HG03103 (cell line): ENCODE results near the gene RASL10B.

Experiments used
- ATAC-seq: cut with Tn5 transposase; IDR thresholded peaks from one replicate; pipeline ENCODE4 v1.9.1; 2021; ENCODE audit warnings: low read depth; ENCODE audit not compliant: unreplicated experiment

RASL10B gene

DNA sequence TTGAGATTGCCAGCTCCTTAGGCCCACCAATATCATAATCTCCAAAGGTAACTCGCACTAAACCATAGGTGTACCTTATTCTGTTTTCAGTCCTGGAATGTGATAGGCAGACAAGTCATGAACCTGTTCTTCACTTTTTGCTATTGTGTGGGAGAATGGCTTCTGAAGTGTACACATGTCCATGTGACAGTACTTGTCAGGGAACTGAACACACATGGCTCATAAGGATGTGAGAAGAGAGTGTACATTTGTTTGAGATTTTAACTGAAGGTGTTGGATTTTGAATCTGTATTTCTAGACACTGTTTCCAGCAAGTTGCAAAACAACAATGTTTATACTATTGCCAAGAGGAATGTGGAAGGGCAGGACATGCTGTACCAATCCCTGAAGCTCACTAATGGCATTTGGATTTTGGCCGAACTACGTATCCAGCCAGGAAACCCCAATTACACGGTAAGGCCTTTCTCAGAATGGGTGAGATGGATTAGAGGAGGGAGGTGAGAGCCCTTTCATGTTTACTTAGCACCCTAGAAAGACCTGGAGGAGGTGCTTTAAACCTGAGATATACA is 14.5 kb upstream of the RASL10B start:
- no peak for ATAC-seq

DNA sequence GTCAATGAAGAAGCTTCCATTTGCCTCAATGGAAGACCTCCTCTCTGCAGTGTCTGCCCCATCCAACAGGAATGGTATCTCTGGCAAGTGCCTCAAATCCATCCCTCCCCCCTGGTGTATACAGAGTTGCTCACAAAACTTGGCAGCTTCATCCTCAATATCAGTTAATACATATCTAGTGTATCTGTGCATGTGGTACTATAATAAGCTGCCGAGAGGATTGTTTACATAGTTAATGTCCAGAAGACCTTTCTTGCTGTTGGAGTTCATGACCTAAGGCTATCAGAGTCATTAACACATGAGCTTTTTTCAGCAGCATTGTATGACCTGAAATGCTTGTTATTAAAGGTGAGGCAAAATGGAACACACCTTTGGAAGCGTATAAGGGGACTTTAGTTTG is 14.0 kb upstream of the RASL10B start:
- ATAC-seq: no peak

DNA sequence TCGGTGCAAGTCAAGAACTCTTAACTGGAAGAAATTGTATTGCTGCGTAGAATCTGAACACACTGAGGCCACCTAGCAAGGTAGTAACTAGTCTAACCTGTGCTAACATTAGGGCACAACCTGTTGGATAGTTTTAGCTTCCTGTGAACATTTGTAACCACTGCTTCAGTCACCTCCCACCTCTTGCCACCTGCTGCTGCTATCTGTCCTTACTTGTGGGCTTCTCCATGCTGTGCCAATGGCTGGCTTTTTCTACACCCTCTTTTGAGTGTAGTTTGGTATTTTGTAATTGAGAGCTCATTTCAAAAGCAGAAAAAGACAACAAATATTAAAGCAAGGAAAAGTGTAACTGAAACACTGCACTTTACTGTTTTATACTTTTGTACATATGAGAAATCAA is 7.7 kb upstream of the RASL10B start:
- no peak for ATAC-seq

DNA sequence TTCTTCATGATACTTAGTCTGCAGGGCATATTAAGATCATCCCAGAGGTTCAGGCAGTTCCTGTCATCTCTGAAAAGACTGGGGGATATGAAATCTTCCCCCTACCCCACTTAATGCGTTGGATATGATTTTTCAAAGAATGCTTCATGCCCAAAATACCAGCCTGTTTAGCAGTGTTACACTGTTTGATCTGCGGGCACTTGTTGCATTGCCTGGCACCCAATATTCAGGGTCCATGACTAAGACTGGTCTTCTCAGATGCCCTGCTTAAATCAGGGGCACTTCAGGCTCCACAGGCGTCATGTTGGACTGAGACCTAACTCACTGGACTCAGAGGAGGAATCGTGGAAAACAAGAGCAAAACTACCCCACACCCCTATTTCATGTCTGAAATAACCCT is 6.4 kb upstream of the RASL10B start:
- ATAC-seq: no peak

DNA sequence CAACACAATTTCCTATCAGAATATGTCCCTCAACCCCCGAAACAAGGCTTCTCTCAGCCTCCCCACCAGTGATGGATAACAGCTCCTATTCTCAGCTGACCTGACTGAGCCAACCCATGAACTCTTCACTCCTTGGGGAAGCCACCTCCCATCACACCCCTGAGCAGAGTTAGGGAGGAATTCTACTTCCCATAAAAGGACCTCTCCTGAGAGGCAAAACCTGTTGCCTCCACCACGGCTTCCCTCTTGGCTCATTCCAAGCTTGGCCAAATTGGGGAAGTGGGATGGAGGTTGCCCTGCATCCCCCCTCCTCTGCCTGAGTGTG is 5.7 kb upstream of the RASL10B start:
- no peak for ATAC-seq

DNA sequence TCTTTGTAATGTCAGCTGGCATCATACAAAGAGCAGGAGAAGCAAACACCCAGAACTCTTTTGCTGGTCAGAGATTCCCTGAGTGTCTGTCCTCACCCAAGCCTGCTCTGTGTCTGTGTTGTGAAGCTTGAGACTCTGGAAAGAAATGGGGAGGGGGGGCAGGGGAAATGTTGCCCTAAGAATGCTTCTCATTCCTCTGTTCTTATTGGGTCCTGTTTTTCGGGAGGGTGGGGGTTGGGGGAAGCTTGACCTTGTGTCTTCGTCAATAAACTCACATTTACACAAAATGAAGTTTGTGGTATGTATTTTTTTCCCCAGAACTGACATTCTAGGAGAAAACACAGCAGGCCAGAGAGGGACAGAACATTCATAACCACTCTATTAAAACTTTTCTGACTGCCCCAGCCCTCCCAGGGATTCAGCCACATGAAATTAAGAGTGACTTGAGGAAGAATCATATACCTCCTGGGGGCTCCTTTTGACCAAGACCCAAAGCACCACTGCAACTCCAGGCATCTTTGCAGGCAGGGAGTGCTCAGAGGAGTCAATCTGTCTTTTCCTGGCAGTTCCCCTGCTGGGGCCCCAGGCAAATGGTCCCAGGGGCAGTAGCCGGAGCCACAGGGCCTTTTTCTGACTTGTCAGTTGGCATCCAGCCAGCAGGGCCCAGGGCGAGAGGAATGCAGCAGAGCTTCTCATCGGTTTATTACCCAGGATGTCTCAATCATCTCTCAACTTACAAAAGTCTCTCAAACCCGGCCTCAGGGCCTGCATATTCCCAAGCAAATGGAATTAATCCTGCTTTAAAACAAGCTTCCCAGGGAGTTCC is 5.1 kb upstream of the RASL10B start:
- ATAC-seq: no peak

DNA sequence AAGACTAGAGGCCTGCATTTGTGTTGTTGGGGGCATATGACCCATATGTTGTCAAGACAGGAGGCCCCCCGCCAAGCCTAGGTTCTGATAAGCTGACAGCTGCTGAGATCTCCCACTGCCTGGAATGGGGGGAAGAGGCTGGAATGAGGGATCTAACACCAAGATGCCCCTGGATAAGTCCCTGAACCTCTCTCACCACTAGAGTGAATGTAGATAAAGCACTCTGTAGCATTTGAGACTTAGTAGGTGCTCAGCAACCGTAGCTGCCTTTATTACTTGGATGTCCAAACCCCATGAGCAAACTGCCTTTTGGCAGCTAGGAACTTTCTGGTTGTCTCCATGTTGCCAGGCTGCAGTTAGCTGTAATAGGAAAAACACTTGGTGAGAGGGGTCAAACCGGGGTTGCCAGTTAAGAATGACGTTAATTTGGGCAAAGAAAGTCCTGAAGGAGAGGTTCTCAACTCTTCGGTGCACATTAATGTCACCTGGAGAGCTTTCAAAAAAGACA is 4.4 kb upstream of the RASL10B start:
- no peak for ATAC-seq

DNA sequence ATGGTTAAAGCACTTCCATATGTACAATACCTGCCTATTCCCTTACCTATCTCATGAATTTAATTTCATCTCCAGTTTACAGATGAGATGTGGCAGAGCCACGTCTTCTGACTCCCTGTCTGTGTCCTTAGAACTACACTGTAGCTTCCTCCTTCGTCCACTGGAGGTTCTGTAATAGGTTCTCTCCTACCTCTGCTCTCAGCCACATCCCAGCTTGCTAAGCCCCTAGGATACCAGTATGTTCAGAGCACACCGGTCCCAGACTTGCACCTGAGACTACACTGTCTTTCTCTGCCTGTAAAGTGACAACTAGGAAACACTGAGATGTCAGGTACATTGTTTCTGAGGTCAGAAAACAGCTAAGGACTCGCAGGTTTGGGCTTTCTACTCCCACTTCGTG is 3.8 kb upstream of the RASL10B start:
- ATAC-seq: no peak

DNA sequence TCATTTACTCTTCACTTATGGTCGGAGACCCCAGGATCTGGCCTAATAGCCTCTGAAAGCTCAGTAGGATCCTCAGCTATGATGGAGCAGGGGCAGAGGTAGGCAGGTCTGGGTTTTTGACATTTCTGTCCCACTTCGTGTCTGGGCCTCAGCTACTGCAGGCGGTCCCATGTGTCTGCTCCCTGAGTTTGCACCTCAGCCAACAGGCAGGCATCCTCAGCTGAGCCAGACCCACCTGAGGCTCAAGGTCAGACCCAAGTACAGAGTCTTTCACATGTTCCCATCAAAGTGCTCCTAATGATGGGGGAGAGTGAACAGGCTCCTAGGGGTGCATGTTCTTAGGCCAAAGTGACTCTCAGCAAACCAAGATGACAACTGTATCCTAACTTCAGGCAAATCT is 2.9 kb upstream of the RASL10B start:
- no peak for ATAC-seq

DNA sequence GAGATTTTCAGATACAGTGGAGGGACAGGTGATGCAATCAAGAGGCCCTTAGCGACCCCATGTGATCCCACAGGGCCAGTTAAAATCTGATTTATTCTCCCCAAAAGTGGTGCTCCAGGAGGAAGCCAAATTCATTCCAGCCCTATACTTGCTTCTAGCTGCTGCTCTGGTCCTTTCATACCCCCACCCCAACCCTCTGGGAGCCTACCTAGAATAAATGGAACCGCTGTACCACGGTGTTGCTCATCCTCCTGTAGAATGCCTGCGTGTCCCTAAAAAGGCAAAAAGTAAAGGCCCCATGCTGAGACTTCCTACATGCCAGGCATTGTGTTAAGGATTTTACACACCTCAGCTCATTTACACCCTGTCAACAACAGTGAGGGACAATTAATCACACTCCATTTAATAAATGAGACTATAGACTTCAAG is 2.0 kb upstream of the RASL10B start:
- ATAC-seq: no peak

DNA sequence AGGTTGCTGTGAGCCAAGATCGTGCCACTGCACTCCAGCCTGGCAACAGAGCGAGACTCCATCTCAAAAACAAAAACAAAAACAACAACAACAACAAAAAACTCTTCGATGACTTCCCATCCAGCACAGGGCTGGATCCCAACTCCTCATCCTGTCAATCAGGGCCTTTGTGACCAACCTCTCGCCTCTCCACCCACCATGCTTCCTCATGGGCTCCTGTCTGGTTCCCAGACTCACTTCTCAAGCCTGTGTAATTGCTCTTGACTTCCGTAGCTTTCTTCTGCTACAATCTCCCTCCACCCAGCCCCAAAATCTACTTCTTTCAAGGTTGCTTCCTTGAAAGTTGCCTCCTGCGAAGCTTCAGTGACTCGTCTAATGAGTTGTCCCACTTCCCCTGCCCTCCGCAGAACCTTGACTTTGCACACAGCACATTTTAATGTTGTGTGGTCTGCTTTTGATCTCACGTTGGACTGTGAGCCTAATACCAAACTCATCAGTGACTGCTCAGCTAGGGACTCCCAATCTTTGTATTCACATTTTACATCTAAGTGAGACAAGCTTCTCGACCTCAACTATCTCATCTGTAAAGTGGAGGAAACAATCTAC is 936 bp upstream of the RASL10B start:
- no peak for ATAC-seq

DNA sequence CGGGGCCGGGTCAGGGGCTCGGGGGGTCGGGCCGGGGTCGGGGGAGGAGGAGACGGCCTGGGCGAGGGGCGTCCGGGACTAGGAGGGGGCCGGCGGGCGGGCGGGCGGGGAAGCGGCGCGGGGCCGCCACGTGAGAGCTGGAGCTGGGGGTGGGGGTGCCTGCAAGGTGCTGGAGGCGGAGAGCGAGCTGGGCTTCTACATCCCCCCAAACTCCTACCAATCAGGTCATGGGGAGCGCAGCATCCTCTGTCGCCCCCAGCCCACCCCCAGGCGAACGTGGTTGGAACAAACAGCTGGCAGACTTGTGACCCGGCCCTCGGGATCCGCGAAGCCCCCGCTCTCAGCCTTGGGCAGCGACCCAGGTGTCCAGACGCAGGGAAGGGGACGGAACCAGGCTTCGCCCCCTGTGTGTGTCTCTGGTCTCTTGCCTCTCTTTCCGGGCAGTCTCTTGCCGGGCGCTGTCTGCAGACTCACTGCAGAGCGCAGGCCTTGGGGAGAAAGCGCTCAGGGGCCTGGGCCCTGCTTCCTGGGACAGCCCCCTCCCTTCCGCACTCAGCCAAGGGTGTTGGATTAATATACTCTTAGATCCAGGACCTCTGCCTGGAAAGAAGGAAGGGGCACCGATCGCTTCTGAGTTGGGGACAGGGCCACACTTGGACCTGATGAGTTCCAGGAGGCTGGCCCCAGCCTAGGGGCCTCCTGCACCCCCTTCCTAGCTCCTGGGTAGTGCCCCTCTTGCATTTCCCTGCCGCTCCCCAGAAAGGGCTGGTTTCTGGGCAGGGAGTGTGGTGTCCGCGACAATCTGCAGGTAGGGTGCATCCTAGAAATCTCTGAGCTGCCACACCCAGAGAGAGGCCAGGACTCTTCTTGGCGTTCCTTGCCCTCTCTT is 722 bp downstream of the RASL10B start:
- no peak for ATAC-seq

DNA sequence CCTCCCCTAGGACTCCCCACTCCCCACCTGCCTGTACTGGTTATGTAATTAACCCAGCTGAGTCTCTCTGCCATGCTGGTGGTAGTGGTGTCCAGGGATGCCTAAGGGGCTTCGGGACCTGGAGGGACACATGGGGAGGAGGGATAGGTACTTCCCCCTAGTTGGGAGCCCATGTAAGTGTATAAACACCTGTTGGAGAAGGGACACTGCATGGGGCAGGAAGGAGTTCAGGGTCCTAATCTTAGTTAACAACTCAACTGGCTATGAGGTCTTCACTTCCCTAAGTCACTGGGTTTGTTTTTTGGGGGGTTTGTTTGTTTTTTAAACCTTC is 1.3 kb downstream of the RASL10B start:
- no peak for ATAC-seq

DNA sequence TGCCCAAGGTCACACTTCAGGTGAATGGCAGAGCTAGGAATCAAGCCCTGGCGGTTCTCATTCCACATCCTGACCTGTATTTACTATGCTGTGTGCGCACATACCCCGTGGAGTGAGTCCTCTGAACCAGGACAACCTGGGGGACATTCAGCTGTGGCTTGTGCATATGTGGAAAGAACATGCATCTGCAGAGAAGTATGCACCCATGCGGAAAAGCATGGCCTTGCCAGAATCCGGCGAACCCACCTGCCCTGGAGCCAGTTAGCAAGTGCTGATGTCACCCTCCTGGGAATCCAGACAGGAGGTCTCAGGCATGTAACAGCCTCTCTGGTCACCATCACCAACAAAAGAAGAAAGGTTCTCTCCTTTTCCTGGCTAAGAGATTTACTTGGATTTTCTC is 1.9 kb downstream of the RASL10B start:
- ATAC-seq: no peak

DNA sequence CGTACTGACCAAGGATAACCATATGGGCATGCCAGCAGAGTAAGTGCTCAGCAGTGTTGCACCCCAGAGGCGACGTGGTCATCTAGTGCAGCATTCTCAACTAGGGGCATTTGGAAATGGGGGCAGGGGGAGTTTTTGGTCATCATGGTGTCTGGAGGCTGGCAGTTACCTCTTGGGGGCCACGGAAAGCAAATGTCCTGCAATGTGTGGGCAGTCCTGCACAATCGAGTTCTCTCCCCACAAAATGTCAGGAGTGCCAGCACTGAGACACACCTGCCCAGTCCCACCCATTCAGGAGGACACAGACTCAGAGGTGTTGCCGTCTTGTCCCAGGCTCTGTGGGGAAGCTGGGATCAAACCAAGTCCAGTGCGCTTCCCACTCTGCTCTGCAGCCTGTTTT is 3.0 kb downstream of the RASL10B start:
- no peak for ATAC-seq

DNA sequence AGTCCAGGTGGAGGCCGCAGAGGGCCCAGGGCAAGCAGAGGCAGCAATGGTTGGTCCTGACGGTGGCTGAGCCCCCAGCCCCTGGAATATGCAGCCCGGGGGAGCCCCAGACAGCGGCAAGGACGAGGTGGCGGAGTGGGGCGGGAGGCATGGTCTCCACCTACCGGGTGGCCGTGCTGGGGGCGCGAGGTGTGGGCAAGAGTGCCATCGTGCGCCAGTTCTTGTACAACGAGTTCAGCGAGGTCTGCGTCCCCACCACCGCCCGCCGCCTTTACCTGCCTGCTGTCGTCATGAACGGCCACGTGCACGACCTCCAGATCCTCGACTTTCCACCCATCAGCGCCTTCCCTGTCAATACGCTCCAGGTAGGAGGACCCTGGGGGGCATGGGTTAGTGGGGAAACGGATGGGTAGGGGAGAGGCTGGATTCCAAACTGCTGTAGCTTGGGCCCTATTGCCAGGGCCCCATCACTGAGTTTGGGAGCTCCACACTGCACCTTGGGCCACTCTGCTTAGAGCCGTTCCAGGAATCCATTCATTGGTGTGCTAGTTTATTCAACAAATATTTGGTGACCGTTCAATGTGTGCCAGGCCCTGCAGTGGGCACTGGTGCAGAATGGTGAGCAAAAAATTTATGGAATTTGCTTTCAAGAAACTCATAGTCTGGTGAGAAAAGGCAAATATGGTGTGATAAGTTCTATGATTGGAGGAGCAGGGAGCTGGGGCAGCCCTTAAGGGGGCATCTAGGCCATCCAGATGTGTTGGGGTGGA is 3.8 kb downstream of the RASL10B start:
- no peak for ATAC-seq

DNA sequence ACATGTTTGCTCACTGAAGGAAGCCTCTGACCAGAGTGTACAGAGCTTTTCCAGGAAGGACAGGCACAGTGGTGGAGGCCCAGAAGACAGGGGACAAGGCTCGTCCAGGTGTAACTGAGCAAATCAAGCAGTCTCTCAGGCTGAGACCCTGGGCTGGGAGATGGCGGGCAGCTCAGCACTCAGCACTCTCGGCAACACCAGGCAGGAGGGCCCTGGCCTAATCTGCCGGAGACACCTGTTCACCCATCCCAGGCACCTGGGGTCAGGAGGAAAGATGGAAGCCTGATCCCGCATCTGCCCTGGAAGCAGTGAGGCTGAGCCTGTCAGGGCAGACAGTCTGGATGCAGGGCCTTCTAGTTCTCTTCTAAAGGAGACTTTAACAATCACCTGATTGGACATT is 4.8 kb downstream of the RASL10B start:
- ATAC-seq: no peak

DNA sequence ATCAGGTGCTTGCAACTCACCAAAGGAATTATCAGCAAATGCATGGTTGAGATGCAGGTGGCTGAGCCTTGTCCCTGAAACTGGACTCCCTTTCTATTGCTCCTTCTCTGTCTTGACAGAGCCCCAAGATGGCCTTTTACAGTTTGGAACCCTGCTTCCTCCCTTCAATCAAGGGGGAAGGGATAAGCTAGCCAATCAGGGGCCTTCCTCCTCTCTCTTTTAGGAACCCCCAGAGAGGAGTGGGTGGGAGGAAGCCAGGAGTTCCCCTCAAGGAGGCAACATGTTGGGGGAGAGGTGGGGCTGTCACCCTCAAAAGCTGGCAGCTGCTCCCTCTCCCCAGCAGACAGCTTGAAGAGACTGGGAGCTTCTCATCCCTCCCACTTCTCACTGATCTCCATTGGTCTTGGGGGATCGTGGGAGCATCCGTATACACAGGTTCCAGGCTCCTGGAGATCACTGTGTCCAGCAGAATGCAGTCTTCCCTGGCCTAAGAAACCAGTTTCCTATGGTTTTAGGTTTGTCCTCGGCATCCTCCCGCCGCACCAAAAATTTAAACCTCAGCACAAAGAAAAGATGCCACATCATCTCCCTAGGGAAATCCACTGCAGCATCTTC is 7.2 kb downstream of the RASL10B start:
- no peak for ATAC-seq

DNA sequence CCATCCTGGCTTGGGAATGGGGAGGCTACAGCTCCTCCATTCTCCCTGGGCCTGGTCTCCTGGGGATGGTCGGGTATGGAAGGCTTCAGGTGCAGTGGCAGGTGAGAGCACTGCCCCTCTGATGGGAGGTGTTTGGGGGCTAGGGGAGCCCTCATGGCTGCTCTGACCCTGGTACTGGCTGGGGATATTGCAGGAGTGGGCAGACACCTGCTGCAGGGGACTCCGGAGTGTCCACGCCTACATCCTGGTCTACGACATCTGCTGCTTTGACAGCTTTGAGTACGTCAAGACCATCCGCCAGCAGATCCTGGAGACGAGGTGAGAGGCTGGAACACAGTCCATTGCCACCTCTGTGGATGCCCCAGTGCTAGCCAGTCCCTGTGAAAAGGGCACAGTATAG is 8.8 kb downstream of the RASL10B start:
- ATAC-seq: no peak
